ENCODE results near the gene VAV1. TPM values are rescaled to one million over a fixed set of nuclear protein-coding genes. Genes with fewer than 3 reads are reported as not detected.

Gene VAV1
- total RNA-seq, 1 experiment from 2014 or later: 0.83 TPM

DNA sequence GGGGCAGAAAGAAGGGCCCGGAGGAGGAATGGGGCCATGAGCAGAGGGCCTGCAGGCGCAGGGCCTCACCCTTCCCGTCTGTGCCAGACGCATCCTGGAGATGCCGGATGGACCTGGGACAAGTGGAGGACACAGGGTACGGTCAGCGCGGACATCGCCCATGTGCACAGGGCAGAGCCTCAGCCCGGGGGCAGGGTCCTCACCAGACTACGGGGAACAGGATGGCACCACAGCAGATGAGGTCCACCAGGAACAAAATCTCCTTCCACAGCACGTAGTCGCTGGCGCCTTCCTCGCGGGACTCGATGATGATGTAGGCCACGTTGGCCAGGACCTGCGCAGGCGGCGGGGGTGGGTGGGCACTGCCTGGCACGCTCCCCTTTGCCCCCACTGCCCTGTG lies 40.7 kb upstream of the VAV1 start:
- H3K4me3 Mint-ChIP-seq: no peak overlapping the region
- ATAC-seq (no peak), DNase-seq (ENCODE audit: low spot score) (no peak)
- CTCF ChIA-PET: no interaction called here
- no peaks in the 10 kb centered on the region for H3K27me3 Mint-ChIP-seq (ENCODE audit: low read depth)
- POLR2A ChIA-PET: no interaction called here
- 0 out of 2 replicates have a peak, but pooled peaks cover 6% of the 10 kb centered on the region for H3K9me3 Mint-ChIP-seq
- no peak overlapping the region for H3K27ac Mint-ChIP-seq
- TF ChIP-seq OVOL2 (CRISPR knock-in tag; IDR thresholded peaks at IDR 0.05; ENCODE audit: borderline replicate concordance) (no peak), PREB (CRISPR knock-in tag; IDR thresholded peaks at IDR 0.05; ENCODE audit: borderline replicate concordance) (no peak), NR2C2 (CRISPR knock-in tag; IDR thresholded peaks at IDR 0.05) (no peak), AR (CRISPR knock-in tag; IDR thresholded peaks at IDR 0.05) (no peak), NFYB (CRISPR knock-in tag; conservative IDR thresholded peaks at IDR 0.05; ENCODE audit: low read depth) (no peak), ARID4B (CRISPR knock-in tag; IDR thresholded peaks at IDR 0.05; ENCODE audit: borderline replicate concordance) (no peak)
- TF ChIP-seq, protein P1, sequence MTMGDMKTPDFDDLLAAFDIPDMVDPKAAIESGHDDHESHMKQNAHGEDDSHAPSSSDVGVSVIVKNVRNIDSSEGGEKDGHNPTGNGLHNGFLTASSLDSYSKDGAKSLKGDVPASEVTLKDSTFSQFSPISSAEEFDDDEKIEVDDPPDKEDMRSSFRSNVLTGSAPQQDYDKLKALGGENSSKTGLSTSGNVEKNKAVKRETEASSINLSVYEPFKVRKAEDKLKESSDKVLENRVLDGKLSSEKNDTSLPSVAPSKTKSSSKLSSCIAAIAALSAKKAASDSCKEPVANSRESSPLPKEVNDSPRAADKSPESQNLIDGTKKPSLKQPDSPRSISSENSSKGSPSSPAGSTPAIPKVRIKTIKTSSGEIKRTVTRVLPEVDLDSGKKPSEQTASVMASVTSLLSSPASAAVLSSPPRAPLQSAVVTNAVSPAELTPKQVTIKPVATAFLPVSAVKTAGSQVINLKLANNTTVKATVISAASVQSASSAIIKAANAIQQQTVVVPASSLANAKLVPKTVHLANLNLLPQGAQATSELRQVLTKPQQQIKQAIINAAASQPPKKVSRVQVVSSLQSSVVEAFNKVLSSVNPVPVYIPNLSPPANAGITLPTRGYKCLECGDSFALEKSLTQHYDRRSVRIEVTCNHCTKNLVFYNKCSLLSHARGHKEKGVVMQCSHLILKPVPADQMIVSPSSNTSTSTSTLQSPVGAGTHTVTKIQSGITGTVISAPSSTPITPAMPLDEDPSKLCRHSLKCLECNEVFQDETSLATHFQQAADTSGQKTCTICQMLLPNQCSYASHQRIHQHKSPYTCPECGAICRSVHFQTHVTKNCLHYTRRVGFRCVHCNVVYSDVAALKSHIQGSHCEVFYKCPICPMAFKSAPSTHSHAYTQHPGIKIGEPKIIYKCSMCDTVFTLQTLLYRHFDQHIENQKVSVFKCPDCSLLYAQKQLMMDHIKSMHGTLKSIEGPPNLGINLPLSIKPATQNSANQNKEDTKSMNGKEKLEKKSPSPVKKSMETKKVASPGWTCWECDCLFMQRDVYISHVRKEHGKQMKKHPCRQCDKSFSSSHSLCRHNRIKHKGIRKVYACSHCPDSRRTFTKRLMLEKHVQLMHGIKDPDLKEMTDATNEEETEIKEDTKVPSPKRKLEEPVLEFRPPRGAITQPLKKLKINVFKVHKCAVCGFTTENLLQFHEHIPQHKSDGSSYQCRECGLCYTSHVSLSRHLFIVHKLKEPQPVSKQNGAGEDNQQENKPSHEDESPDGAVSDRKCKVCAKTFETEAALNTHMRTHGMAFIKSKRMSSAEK (CRISPR knock-in tag; IDR thresholded peaks at IDR 0.05; ENCODE audit: borderline replicate concordance): no peak
- peaks cover 21% of the 10 kb centered on the region for H3K4me1 Mint-ChIP-seq
- peaks cover 9% of the 10 kb centered on the region for H3K36me3 Mint-ChIP-seq

DNA sequence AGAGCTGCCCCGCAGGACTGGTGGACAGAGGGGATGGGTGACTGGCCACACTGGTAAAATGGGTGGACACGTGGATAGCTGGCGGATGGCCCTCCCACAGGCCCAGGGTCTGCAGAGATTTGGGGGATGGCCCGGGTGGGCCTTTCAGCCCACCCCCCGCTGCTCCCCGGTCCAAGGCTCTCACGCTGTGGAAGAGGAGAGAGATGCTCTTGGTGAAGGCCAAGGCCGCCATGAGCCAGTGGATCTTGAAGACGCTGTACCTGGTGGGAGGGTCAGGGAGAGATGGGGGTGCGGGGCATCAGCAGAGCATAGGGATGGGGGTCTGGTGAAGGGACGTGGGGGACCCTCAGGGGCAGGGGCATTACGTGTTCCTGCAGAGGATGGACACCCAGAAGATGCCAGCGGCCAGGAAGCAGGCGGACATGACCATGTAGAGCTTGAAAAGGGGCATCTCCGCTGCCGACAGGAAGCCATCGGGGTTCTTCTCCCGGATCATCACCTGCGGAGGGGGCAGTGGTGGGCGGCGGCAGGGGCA lies 39.6 kb upstream of the VAV1 start:
- H3K4me3 Mint-ChIP-seq: no peak overlapping the region
- no peaks in the 10 kb centered on the region for H3K9me3 Mint-ChIP-seq
- ChIA-PET CTCF (interaction anchor here (0.6 to 1.9 kb wide), 16 partner anchors 8 to 336 kb away, joined by 3 to 10 read pairs (median 5); partner anchors contain the start of genes C3 and ZNF557), POLR2A (interaction anchor here (0.6 to 1.0 kb wide), 2 partner anchors 20 to 68 kb away, joined by 3 to 6 read pairs; no protein-coding TSS in a partner anchor)
- H3K27me3 Mint-ChIP-seq (ENCODE audit: low read depth): no peaks in the 10 kb centered on the region
- DNase-seq (ENCODE audit: low spot score) (no peak), ATAC-seq (no peak)
- peaks cover 9% of the 10 kb centered on the region for H3K36me3 Mint-ChIP-seq
- peaks cover 21% of the 10 kb centered on the region for H3K4me1 Mint-ChIP-seq
- H3K27ac Mint-ChIP-seq: no peak overlapping the region
- TF ChIP-seq ZBTB21 (CRISPR knock-in tag; IDR thresholded peaks at IDR 0.05; ENCODE audit: borderline replicate concordance) (no peak), FOXP1 (CRISPR knock-in tag; IDR thresholded peaks at IDR 0.05; ENCODE audit: borderline replicate concordance) (no peak), ARID4B (CRISPR knock-in tag; IDR thresholded peaks at IDR 0.05; ENCODE audit: borderline replicate concordance) (no peak)
- TF ChIP-seq, protein P2, sequence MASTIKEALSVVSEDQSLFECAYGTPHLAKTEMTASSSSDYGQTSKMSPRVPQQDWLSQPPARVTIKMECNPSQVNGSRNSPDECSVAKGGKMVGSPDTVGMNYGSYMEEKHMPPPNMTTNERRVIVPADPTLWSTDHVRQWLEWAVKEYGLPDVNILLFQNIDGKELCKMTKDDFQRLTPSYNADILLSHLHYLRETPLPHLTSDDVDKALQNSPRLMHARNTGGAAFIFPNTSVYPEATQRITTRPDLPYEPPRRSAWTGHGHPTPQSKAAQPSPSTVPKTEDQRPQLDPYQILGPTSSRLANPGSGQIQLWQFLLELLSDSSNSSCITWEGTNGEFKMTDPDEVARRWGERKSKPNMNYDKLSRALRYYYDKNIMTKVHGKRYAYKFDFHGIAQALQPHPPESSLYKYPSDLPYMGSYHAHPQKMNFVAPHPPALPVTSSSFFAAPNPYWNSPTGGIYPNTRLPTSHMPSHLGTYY (CRISPR knock-in tag; IDR thresholded peaks at IDR 0.05): no peak
- TF ChIP-seq, protein P3, sequence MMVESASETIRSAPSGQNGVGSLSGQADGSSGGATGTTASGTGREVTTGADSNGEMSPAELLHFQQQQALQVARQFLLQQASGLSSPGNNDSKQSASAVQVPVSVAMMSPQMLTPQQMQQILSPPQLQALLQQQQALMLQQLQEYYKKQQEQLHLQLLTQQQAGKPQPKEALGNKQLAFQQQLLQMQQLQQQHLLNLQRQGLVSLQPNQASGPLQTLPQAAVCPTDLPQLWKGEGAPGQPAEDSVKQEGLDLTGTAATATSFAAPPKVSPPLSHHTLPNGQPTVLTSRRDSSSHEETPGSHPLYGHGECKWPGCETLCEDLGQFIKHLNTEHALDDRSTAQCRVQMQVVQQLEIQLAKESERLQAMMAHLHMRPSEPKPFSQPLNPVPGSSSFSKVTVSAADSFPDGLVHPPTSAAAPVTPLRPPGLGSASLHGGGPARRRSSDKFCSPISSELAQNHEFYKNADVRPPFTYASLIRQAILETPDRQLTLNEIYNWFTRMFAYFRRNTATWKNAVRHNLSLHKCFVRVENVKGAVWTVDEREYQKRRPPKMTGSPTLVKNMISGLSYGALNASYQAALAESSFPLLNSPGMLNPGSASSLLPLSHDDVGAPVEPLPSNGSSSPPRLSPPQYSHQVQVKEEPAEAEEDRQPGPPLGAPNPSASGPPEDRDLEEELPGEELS (CRISPR knock-in tag; IDR thresholded peaks at IDR 0.05): no peak
